RKO (cell line): ENCODE results near the gene MAD1L1.

ENCODE experiments used
- DNase-seq: peaks from one replicate; pipeline ENCODE4 v3.0.0-alpha.2; 2016; ENCODE audit warnings: low spot score

The MAD1L1 gene

DNA sequence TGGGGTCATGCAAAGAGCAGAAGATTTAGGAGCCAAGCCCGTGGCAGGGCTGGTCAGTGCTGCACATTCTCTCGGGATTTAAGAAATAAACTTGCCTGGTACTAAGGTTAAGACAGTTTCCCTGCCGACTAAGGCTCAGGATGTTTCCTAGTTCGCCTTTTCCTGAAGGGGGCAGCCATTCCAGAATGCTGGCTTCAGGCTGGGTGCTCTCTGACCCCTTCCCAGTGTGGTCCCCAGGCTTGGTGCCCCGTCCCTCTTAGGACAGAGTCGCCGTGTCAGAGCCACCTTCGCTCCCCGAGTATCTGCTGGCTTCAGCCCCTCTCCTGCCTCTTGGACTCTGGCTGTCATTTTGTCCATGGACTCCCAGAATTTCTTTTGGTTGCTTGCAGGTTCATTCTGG, 445.5 kb downstream of the MAD1L1 start:
- DNase-seq = no peak

DNA sequence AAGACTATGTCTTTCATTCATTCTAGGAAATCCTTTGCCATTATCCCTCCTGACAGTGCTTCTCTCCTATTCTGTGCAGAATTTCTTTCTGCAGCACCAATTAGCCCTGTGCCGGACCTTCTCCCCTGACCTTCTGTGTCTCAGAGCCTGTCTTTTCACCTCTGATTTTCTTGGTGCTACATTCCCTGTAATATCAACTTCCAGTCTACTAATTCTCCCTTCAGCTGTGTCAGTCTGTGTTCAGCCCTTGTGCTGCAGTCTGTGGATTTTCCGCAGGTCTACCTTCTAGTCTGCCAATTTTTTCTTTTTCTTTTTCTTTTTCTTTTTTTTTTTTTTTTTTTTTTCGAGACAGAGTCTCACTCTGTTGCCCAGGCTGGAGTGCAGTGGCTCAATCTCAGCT, 446.9 kb downstream of the MAD1L1 start:
- no peak for DNase-seq

DNA sequence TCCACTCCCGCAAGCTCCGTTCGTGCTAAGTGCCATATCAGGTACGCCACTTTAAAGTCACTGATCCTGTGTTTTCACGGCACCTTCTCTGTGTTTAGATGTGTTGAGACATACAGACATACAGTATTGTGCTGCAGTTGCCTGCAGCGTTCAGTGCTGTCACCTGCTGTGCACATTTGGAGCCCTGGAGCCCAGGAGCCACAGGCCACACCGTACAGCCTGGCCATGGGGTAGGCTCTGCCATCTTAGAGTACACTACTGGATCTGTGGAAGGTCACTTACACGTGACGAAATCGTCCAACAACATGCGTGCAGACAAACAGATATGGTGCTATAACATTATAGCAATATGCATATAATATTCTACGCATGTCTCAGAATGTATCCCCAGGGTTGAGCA, 451.4 kb downstream of the MAD1L1 start:
- no peak for DNase-seq

DNA sequence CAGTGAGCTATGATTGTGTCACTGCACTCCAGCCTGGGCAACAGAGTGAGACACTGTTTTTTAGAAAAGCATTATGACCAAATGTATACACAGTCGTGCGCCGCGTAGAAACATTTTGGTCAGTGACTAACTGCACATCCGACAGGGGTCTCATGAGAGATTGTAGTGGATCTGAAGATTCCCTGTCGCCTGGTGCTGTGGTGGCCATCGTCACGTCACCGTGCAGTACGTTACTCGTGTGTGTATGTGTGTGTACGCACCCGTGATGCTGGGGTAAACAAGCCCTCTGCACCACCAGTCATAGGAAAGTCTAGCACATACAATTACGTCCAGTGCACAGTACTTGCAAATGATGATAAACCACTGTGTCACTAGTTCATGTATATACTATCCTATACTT, 453.3 kb downstream of the MAD1L1 start:
- no peak for DNase-seq

DNA sequence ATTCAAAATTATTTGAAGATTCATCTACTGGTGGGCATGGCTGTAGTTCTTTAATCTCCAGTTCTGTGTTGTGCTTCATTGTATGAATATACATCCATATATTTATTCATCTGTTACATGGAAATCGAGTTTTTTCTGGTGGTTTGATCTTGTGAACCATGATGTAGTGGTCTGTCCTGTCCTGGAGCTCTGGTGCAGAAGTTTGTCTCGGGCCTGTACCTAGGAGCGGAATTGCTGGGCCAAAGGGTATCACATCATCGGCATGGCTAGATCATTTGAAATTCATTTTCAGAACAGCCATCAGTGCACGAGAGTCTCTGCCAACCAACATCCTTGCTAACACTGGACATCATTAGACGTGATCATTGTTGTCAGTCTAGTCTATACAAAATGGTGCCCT, 455.6 kb downstream of the MAD1L1 start:
- no peak for DNase-seq

DNA sequence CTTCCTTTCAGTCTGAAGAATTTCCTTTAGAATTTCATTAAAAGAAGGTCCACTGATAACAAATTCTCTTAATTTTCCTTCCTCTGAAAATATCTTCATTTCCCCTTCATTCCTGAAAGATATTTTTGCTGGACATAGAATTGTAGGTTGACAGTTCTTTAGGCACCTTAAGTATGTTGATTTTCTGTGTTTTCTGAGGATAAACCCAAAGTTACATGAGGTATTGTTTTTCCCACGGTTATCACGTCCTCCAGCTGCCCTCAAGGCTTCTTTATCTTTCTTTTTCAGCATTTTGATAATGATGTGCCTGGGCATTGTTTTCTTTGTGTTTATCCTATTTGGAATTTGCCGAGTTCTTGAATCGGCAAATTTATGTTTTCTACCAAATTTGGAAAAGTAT, 457.4 kb downstream of the MAD1L1 start:
- no peak for DNase-seq

DNA sequence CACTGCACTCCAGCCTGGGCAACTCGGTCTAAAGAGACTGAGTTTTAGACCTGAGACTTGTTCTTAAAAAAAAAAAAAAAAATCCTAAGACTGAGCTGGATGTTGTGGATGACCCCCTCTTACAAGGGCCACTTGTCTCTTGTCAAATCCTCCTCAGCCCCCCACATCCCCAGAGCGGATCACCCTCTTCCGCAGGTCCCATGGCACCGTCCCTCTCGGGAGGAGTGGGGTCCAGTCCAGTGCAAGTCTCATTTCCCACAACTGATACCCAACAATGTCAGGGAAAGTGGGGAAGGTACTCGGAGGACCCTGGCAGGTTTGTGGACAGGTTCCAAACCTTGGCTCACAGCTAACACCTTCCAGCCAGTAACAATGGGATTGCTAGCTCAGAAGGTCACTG, 462.4 kb downstream of the MAD1L1 start:
- DNase-seq = no peak

DNA sequence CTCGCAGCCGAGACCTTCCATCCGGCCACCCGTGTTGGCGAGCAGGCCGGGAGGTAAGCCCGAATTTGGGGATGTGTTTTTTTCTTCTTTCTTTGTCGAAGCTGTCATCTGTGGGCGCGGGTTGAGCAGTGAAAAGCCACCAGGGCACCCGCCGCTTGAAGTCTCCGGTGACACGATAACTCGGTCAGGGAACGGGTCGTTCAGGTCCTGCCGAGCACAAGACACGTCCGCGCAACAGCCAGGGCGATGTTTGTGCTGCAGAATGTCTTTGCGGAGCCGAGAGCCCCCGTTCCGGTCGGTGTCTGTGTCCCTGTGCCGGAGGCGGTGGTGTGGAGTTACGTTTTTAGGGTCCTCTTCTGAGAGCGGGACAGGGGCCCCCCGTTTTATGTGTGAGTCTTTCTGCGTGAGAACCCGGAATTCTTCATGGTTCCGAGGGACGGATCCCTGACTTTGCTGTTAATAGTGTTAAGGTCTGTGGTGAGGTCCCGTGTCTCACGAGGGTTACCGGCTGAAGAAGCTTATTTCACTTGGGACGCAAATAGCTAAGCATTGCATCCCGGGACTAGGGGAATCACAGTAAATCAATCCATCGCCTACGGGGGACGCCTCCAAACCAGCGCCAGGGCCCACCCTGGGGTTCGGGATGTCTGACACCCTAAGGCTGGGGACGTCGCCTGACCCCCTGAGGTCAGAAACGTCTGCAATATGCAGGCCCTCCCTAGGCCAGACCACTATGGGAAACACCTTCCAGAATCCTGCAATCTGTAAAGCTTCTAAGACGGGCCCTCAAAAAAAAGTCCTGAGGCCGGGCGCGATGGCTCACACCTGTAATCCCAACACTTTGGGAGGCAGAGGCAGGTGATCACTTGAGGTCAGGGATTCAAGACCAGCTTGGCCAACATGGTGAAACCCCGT, 463.2 kb downstream of the MAD1L1 start:
- DNase-seq = no peak

DNA sequence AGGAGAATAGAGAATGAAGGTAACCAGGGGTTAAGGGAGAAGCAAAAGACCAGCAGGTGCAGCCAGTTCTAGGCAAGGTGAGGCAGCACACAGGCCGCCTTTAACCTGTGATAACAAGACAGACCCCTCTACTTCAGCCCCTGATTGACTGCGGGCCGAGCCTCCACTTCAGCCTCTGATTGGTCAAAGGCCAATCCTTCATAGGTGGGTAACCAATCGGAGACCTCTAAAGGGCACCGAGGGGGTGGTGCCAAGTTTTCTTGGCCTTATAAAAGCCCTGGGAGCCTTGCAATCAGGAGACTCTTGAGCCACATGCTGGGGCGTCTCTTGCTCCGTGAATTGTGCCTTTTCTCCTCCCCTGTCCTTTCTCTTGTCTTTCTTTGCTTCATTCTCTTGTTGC, 463.9 kb downstream of the MAD1L1 start:
- peak; percentile 18 for DNase-seq

DNA sequence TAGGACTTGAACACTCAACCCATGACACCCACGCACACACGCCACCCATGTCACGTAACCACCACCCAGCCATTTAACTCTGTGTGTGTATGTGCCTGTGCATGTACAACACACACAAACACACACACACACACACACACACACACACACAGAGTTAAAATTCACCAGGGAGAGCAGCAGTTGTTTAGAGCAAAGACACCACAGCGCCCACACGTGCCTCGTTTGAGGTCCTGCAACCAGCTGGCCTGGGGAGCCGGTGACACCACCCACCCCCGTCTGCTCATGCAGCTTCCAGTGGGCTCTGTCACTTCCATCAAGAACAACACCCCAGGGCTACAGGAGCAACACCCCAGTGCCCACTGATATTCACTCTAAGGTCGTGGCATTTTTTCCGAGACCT, 465.2 kb downstream of the MAD1L1 start:
- no peak for DNase-seq
